Ovary (tissue), 9 donors: ENCODE data around the gene CDH23. TPM values are rescaled to one million over a fixed set of nuclear protein-coding genes. Genes with fewer than 3 reads are reported as not detected.

Source experiments
- DNase-seq, 5 donors: peaks; one replicate each; pipeline ENCODE4 v3.0.0-alpha.2; 2019 to 2020
- H3K27ac ChIP-seq, 2 donors: fragments of 200-600 bp; one replicate each; pipeline versions ENCODE4 v1.5.1 to v1.8.0; 2019 to 2022
- H3K27me3 ChIP-seq: fragments of 200-600 bp; one replicate; pipeline ENCODE4 v1.8.0; 2022
- H3K36me3 ChIP-seq: fragments of 200-600 bp; sonication (generic); one replicate; pipeline ENCODE4 v1.5.1; 2019
- H3K4me1 ChIP-seq: one replicate; pipeline ENCODE4 v1.8.1; 2013; ENCODE audit warnings: mild to moderate bottlenecking, moderate library complexity; ENCODE audit not compliant: insufficient read depth
- H3K4me3 ChIP-seq: fragments of 200-600 bp; sonication (generic); one replicate; pipeline ENCODE4 v1.5.1; 2017
- H3K9me3 ChIP-seq, 2 donors: fragments of 200-600 bp in 1 of 2; sonication (generic) in 1 of 2; one replicate each; pipeline versions ENCODE4 v1.5.1 to v1.8.1; 2013 to 2019; ENCODE audit warnings: mild to moderate bottlenecking in 1 of 2, moderate library complexity in 1 of 2
- EP300 ChIP-seq: sonication (generic); formaldehyde crosslinking; IDR thresholded peaks from one replicate; pipeline ENCODE4 v1.6.1; 2017; ENCODE audit warnings: antibody characterized with exemption
- POLR2A ChIP-seq: fragments of 450-650 bp; IDR thresholded peaks from one replicate; pipeline ENCODE4 v1.6.1; 2017; ENCODE audit warnings: antibody characterized with exemption, mild to moderate bottlenecking, moderate library complexity
- WGBS, 3 donors: extraction: QIAGEN DNeasy Blood & Tissue Kit in 1 of 3; methylation state at CpG; one replicate each; pipeline versions ENCODE4 v1.1.5 to v1.1.7; 2013 to 2017; 5-methylcytosine and 5-hydroxymethylcytosine counted together
- intact Hi-C, 4 donors: fragments of 100-400 bp; cut with DNase I; formaldehyde crosslinking; loops; one replicate each; pipeline versions ENCODE4 v1.11.0 to v1.15.1; 2022 to 2023
- polyA plus RNA-seq, 2 donors: library from polyadenylated mRNA; stranded (reverse); fragments of 200-250 nt in 1 of 2; fragments of 350-450 nt in 1 of 2; fragmentation: Illumina TruSeq in 1 of 2; extraction: RNeasy Lipid Tissue Mini Kit (QIAGEN cat#74804) in 1 of 2; gene quantifications; one replicate each; pipeline ENCODE4 v1.2.3, GENCODE V29; 2013 to 2014
- total RNA-seq, 7 donors: library from RNA; depleted of rRNA in 2 of 7; stranded (reverse); fragments of >200 nt in 2 of 7; fragmentation: NEBNext Ultra II Directional in 3 of 7; extraction: Animal tissue kit (Norgen Biotek cat#: 25700) in 3 of 7; gene quantifications; one replicate each; pipeline versions ENCODE4 v1.1.0 to v1.2.4, GENCODE V29; 2016 to 2023
- TF ChIP-seq, protein P1 (sequence below), 3 donors: fragments of 450-650 bp in 2 of 3; fragments of 200-600 bp in 1 of 3; IDR thresholded peaks; one replicate each; pipeline versions ENCODE4 v1.5.1 to v1.8.0; 2016 to 2022; ENCODE audit warnings: antibody characterized with exemption in 3 of 3, mild to moderate bottlenecking in 1 of 3
- donor health status: DM: no; HTN: no; CAD: no; lungs with moderate emphysema.
- donor health status: DM: no; HTN: no; CAD: no.
- donor health status: Bipolar disorder and iron deficiency.
- donor health status: DM: yes; HTN: yes; CAD: no.
- donor health status: DM: no; HTN: no; CAD: no.
- donor health status: DM: yes; HTN: yes; CAD: no.

Gene CDH23
- total and polyA plus RNA-seq, 9 donors, result 7.5 to 108 (median 39.1) TPM

DNA sequence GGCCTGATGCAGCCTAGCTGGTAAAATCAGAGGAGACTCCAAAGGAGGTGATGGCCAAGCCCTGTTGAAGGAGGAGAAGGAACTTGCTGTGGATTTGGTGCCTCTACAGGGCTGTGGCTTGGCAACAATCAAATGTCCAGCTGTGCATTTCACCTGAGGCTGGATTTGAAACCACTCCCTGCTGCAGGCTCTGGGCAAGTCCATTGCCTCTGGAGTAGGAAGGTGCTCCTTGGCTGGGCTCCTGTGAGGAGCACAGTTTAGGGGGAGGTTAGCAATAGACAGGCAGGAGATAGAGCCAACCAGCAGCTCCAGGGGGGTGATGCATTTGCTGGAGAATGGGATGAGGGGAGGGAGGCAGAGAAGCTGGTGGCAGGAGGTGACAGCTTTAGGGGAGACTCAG is 26.5 kb downstream of the CDH23 start:
- intact Hi-C loops, result no loop called here
- no peaks in the 10 kb centered on the region for H3K36me3 ChIP-seq
- H3K9me3 ChIP-seq, result no peaks in the 10 kb centered on the region
- no peak overlapping the region for H3K27ac ChIP-seq
- H3K4me3 ChIP-seq, result no peak overlapping the region
- DNase-seq, result peak in 2 of 5 donors; percentile 4 to 6
- no peaks in the 10 kb centered on the region for H3K4me1 ChIP-seq
- no peaks in the 10 kb centered on the region for H3K27me3 ChIP-seq
- TF ChIP-seq, protein P1, sequence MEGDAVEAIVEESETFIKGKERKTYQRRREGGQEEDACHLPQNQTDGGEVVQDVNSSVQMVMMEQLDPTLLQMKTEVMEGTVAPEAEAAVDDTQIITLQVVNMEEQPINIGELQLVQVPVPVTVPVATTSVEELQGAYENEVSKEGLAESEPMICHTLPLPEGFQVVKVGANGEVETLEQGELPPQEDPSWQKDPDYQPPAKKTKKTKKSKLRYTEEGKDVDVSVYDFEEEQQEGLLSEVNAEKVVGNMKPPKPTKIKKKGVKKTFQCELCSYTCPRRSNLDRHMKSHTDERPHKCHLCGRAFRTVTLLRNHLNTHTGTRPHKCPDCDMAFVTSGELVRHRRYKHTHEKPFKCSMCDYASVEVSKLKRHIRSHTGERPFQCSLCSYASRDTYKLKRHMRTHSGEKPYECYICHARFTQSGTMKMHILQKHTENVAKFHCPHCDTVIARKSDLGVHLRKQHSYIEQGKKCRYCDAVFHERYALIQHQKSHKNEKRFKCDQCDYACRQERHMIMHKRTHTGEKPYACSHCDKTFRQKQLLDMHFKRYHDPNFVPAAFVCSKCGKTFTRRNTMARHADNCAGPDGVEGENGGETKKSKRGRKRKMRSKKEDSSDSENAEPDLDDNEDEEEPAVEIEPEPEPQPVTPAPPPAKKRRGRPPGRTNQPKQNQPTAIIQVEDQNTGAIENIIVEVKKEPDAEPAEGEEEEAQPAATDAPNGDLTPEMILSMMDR (IDR thresholded peaks at IDR 0.05), result no peak
- no peak for TF ChIP-seq POLR2A
- TF ChIP-seq EP300, result no peak

DNA sequence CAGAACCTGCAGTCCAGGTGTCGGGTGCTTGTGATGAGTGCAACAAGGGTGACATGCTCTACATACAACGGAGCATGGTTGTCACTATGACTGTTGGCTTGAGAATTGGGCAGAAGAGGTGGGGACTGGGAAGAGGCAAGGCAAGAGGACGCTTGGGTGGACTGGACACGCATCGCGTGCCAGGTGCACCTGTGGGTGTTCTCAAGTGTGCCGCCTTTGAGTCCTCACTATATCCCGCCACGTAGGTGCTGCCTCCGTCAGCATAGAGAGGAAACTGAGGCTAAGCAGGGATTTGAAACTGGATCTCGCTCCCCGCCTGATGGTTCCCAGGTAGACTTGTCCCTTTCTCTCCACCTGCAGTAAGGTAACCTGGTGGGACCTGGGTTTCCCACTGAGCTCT is 27.2 kb downstream of the CDH23 start:
- peak in 2 of 5 donors; percentile 5 for DNase-seq
- Histone ChIP-seq H3K4me1 (no peaks in the 10 kb centered on the region), H3K27ac (no peak overlapping the region), H3K4me3 (no peak overlapping the region), H3K9me3 (no peaks in the 10 kb centered on the region), H3K36me3 (no peaks in the 10 kb centered on the region), H3K27me3 (no peaks in the 10 kb centered on the region)
- 96 to 97% (median 96%) methylated on average over 12 of the region's 12 CpGs for WGBS, 3 donors
- intact Hi-C loops, result no loop called here
- TF ChIP-seq EP300, result no peak
- TF ChIP-seq POLR2A, result no peak
- TF ChIP-seq, protein P1 (IDR thresholded peaks at IDR 0.05), result no peak

DNA sequence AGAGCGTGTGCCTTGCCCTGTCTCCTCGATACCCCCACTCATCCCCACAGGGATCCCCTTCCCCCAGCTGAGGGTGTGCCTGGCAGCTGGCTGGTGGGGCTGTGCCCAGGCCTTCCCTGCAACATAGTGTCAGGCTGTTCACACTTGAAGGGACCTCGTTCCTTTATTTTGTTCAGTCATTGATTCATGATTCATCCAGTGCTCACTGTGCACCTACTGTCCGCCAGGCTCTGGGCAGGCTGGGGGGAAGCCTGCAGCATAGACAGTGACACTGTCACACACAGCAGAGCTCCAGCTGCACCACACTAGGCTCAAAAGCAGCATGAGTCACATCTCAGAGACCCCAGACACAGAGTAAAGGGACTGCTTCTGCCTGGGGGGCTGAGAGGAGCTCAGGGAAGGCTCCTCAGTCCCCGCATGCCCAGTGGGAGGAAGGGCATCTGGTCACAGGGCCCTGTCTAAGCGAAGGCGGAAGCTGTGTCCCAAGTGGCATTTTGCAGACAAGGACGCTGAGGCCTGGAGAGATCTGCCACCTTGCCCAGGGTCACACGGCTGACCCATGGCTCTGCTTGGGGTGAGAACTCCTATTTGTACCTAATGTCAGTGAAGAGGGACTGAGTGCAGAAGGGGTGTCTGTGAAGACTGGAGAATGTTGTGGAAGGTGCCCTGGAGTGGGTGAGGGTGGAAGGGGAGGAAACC is 27.9 kb downstream of the CDH23 start:
- TF ChIP-seq EP300, result no peak
- TF ChIP-seq POLR2A, result no peak
- TF ChIP-seq, protein P1 (IDR thresholded peaks at IDR 0.05), result no peak
- DNase-seq, result peak in 2 of 5 donors; percentile 4 to 10
- intact Hi-C loops, result no loop called here
- Histone ChIP-seq H3K9me3 (no peaks in the 10 kb centered on the region), H3K4me1 (no peaks in the 10 kb centered on the region), H3K27me3 (no peaks in the 10 kb centered on the region), H3K4me3 (no peak overlapping the region), H3K27ac (no peak overlapping the region), H3K36me3 (no peaks in the 10 kb centered on the region)
- WGBS, 3 donors, result 83 to 88% (median 88%) methylated on average over 9 of the region's 9 CpGs

DNA sequence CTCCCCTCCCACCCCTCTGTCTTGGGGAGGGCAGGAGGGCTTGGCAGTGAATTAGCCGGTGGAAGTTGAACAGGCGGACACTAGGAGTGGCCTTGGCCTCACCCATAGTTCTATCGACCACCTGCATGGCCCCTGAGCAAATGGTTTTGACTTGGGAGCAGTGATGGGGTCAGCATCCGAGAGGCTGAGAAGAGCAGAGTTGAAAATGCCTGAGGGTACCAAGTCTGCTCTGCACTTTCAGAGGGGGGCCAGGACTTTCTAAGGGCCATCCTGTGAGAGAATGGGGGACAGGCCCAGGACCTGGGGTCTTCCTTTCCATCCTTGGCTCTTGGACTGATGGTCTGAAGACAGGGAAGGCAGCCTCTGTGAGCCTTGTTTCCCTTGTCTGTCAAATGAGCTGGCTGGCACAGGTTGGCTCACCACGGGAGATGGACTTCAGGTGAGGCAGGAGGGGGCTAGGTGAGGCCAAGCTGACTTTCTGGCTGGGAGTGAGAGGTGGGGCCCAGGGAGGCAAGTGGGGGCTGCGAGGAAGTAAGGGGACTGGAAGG is 29.4 kb downstream of the CDH23 start:
- H3K27me3 ChIP-seq, result no peaks in the 10 kb centered on the region
- peak in 2 of 5 donors; percentile 4 to 5 for DNase-seq
- no peaks in the 10 kb centered on the region for H3K9me3 ChIP-seq
- no peak overlapping the region for H3K4me3 ChIP-seq
- TF ChIP-seq, protein P1 (IDR thresholded peaks at IDR 0.05), result no peak
- TF ChIP-seq POLR2A, result no peak
- TF ChIP-seq EP300, result no peak
- intact Hi-C loops, result no loop called here
- no peak overlapping the region for H3K27ac ChIP-seq
- no peaks in the 10 kb centered on the region for H3K36me3 ChIP-seq
- H3K4me1 ChIP-seq, result peaks cover under 1% of the 10 kb centered on the region
- 64 to 71% (median 65%) methylated on average over 6 of the region's 6 CpGs for WGBS, 3 donors
